GM12878 (cell line): ENCODE data around the gene ACTR2. TPM values are rescaled to one million over a fixed set of nuclear protein-coding genes. Genes with fewer than 3 reads are reported as not detected.
A peak's percentile ranks its signal among the peaks of the same experiment; 100 is the strongest.

Source experiments
- ASH2L ChIP-seq: fragments of 300-600, 200-600 bp; sonication (generic); IDR thresholded peaks from 2 replicates; pipeline ENCODE4 v1.6.1; 2017; ENCODE audit warnings: low read depth, mild to moderate bottlenecking, borderline replicate concordance
- CEBPB ChIP-seq, 2 experiments: fragments of 150-350 bp in 1 of 2; IDR thresholded peaks; 2 replicates each; pipeline ENCODE4 v1.6.1; 2012 to 2014; ENCODE audit warnings: low read depth in 2 of 2, low read length in 2 of 2, borderline replicate concordance in 1 of 2, inconsistent platforms in 1 of 2
- CHD1 ChIP-seq: IDR thresholded peaks from 2 replicates; pipeline ENCODE4 v1.6.1; 2012; ENCODE audit warnings: low read depth, low read length, improper control_type of control experiment
- DPF2 ChIP-seq: fragments of 450-650 bp; IDR thresholded peaks from 2 replicates; pipeline ENCODE4 v1.6.1; 2017; ENCODE audit warnings: mild to moderate bottlenecking
- EED ChIP-seq: sonication (generic); IDR thresholded peaks from 2 replicates; pipeline ENCODE4 v1.6.1; 2016; ENCODE audit warnings: antibody characterized with exemption, low read depth
- HCFC1 ChIP-seq: fragments of 150-350 bp; IDR thresholded peaks from 2 replicates; pipeline ENCODE4 v1.6.1; 2014; ENCODE audit warnings: low read length
- IRF4 ChIP-seq: IDR thresholded peaks from 2 replicates; pipeline ENCODE4 v1.6.1; 2011; ENCODE audit warnings: low read depth, low read length
- JUND ChIP-seq: IDR thresholded peaks from 2 replicates; pipeline ENCODE4 v1.6.1; 2012; ENCODE audit warnings: low read depth, mild to moderate bottlenecking, low read length, improper control_type of control experiment, moderate library complexity
- KLF5 ChIP-seq: fragments of 450-650 bp; IDR thresholded peaks from 2 replicates; pipeline ENCODE4 v1.6.1; 2014; ENCODE audit warnings: mild to moderate bottlenecking; ENCODE audit not compliant: partially characterized antibody
- MYC ChIP-seq: IDR thresholded peaks from 2 replicates; pipeline ENCODE4 v1.6.1; 2011; ENCODE audit warnings: mild to moderate bottlenecking, low read length, moderate library complexity, inconsistent platforms; ENCODE audit not compliant: insufficient read depth, insufficient replicate concordance, insufficient read length, severe bottlenecking
- PAX5 ChIP-seq: IDR thresholded peaks from 2 replicates; pipeline ENCODE4 v1.6.1; 2011; ENCODE audit warnings: low read depth, low read length, borderline replicate concordance
- POLR2A ChIP-seq: IDR thresholded peaks from 2 replicates; pipeline ENCODE4 v1.6.1; 2011; ENCODE audit warnings: low read depth, mild to moderate bottlenecking, low read length
- RAD21 ChIP-seq: IDR thresholded peaks from 2 replicates; pipeline ENCODE4 v1.6.1; 2011; ENCODE audit warnings: mild to moderate bottlenecking, low read depth, low read length, moderate library complexity; ENCODE audit not compliant: insufficient read depth
- RB1 ChIP-seq: fragments of 450-650 bp; formaldehyde crosslinking; IDR thresholded peaks from 2 replicates; pipeline ENCODE4 v1.6.1; 2017; ENCODE audit warnings: mild to moderate bottlenecking, borderline replicate concordance
- RUNX3 ChIP-seq: IDR thresholded peaks from 2 replicates; pipeline ENCODE4 v1.6.1; 2012; ENCODE audit warnings: low read length, inconsistent platforms
- SPI1 ChIP-seq: IDR thresholded peaks from 2 replicates; pipeline ENCODE4 v1.6.1; 2011; ENCODE audit warnings: low read depth, mild to moderate bottlenecking, low read length, moderate library complexity, borderline replicate concordance; ENCODE audit not compliant: insufficient read depth
- TAF1 ChIP-seq: IDR thresholded peaks from 2 replicates; pipeline ENCODE4 v1.6.1; 2011; ENCODE audit warnings: mild to moderate bottlenecking, low read depth, low read length, borderline replicate concordance
- WRNIP1 ChIP-seq: IDR thresholded peaks from 2 replicates; pipeline ENCODE4 v1.6.1; 2011; ENCODE audit warnings: low read depth, low read length, improper control_type of control experiment, borderline replicate concordance
- YY1 ChIP-seq: IDR thresholded peaks from 2 replicates; pipeline ENCODE4 v1.6.1; 2011; ENCODE audit warnings: low read depth, mild to moderate bottlenecking, low read length
- ZNF24 ChIP-seq: fragments of 450-650 bp; IDR thresholded peaks from 2 replicates; pipeline ENCODE4 v1.6.1; 2017; ENCODE audit warnings: antibody characterized with exemption, mild to moderate bottlenecking
- ZSCAN29 ChIP-seq: fragments of 450-650 bp; IDR thresholded peaks from 2 replicates; pipeline ENCODE4 v1.6.1; 2017; ENCODE audit warnings: mild to moderate bottlenecking, moderate library complexity
- polyA plus RNA-seq, 11 experiments: library from polyadenylated mRNA; depleted of rRNA in 4 of 11; unstranded in 6 of 11; stranded (reverse) in 5 of 11; fragments of >200 nt; fragmentation: Nextera tagmentation in 4 of 11; fragmentation: Illumina TruSeq in 1 of 11; extraction: Ambion mirVana in 4 of 11; extraction: Trizol in 1 of 11; gene quantifications; 1 replicate in 1 of 11; 2 replicates in 10 of 11; pipeline versions ENCODE4 v1.2.1 to v1.2.3, GENCODE V29; 2011 to 2016; ENCODE audit warnings: inconsistent platforms in 2 of 11, missing spikeins in 2 of 11, low read depth in 1 of 11
- total RNA-seq, 4 experiments: library from RNA; depleted of rRNA in 3 of 4; stranded (reverse); fragments of >200 nt in 3 of 4; fragmentation: Illumina TruSeq in 1 of 4; extraction: Trizol in 1 of 4; gene quantifications; 2 replicates each; pipeline versions ENCODE4 v1.2.1 to v1.2.3, GENCODE V29; 2013 to 2021
- TF ChIP-seq, protein P1 (sequence below): IDR thresholded peaks from 2 replicates; pipeline ENCODE4 v1.6.1; 2011; ENCODE audit warnings: mild to moderate bottlenecking, low read depth, low read length, moderate library complexity; ENCODE audit not compliant: insufficient replicate concordance
- TF ChIP-seq, protein P2 (sequence below): fragments of 450-650 bp; IDR thresholded peaks from 2 replicates; pipeline ENCODE4 v1.6.1; 2014; ENCODE audit warnings: mild to moderate bottlenecking
- TF ChIP-seq, protein P3 (sequence below): fragments of 150-350 bp; IDR thresholded peaks from 2 replicates; pipeline ENCODE4 v1.6.1; 2014; ENCODE audit warnings: mild to moderate bottlenecking, low read depth, low read length
- TF ChIP-seq, protein P4 (sequence below): IDR thresholded peaks from 2 replicates; pipeline ENCODE4 v1.6.1; 2011; ENCODE audit warnings: low read depth, low read length, improper control_type of control experiment, borderline replicate concordance

The ACTR2 gene
- total and polyA plus RNA-seq, 10 of the 15 experiments (the other 5 are each of a cell fraction or from before 2014, with no cell fraction given) = 94.2 to 401 (median 195) TPM

DNA sequence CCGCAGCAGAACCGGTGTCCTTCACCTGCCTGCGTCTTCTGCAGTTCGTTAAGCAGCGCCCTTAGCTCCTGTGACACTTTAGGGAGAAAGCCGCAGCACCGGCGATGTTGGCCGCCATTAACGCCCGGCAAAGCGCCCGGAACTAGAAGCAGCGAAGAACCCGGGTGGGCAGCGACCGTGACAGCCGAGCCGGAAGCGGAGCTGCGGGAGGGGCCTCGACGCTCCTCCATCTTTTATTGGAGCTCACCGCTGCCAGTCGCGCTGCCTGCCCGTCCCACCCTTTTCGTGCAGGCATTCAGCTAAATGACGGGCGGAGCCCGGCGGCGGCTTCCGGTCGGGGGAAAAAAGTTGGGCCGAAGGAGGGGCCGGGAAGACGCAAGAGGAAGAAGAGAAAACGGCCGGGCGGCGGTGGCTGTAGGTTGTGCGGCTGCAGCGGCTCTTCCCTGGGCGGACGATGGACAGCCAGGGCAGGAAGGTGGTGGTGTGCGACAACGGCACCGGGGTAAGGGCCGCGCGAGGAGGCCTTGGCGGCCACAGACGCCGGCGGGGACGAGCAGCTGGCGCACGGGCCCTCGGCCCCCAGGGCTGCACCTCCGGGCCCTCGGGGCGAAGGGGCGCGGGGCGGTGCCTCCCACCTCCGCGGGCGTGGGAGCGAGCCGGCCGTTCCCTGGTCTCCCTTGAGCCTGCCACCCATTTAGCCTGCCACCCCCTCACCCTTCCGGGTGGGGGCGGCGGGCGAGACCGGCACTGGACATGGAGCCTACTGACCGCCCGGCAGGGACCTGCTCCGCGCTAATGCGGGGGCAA lies at the start of gene ACTR2 (continued):
- TF ChIP-seq, protein P1, sequence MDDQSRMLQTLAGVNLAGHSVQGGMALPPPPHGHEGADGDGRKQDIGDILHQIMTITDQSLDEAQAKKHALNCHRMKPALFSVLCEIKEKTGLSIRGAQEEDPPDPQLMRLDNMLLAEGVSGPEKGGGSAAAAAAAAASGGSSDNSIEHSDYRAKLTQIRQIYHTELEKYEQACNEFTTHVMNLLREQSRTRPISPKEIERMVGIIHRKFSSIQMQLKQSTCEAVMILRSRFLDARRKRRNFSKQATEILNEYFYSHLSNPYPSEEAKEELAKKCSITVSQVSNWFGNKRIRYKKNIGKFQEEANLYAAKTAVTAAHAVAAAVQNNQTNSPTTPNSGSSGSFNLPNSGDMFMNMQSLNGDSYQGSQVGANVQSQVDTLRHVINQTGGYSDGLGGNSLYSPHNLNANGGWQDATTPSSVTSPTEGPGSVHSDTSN = peak; percentile 98
- peak; percentile 33; the same call in 1 of the 2 replicates for TF ChIP-seq HCFC1
- TF ChIP-seq, protein P2, sequence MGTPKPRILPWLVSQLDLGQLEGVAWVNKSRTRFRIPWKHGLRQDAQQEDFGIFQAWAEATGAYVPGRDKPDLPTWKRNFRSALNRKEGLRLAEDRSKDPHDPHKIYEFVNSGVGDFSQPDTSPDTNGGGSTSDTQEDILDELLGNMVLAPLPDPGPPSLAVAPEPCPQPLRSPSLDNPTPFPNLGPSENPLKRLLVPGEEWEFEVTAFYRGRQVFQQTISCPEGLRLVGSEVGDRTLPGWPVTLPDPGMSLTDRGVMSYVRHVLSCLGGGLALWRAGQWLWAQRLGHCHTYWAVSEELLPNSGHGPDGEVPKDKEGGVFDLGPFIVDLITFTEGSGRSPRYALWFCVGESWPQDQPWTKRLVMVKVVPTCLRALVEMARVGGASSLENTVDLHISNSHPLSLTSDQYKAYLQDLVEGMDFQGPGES = peak; percentile 76; the same call in 1 of the 2 replicates
- TF ChIP-seq RAD21 = no peak
- TF ChIP-seq MYC = peak; percentile 75
- no peak for TF ChIP-seq IRF4
- peak; percentile 98 for TF ChIP-seq POLR2A
- TF ChIP-seq ZNF24 = no peak
- 0 out of 2 replicates have a peak, but pooled peaks have one; percentile 23 for TF ChIP-seq ASH2L
- TF ChIP-seq TAF1 = peak; percentile 90
- TF ChIP-seq SPI1 = no peak
- TF ChIP-seq JUND = 0 out of 2 replicates have a peak, but pooled peaks have one; percentile 10
- peak; percentile 98 for TF ChIP-seq YY1
- TF ChIP-seq RB1 = peak; percentile 74; the same call in 1 of the 2 replicates
- TF ChIP-seq, protein P3, sequence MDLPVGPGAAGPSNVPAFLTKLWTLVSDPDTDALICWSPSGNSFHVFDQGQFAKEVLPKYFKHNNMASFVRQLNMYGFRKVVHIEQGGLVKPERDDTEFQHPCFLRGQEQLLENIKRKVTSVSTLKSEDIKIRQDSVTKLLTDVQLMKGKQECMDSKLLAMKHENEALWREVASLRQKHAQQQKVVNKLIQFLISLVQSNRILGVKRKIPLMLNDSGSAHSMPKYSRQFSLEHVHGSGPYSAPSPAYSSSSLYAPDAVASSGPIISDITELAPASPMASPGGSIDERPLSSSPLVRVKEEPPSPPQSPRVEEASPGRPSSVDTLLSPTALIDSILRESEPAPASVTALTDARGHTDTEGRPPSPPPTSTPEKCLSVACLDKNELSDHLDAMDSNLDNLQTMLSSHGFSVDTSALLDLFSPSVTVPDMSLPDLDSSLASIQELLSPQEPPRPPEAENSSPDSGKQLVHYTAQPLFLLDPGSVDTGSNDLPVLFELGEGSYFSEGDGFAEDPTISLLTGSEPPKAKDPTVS = no peak
- TF ChIP-seq, protein P4, sequence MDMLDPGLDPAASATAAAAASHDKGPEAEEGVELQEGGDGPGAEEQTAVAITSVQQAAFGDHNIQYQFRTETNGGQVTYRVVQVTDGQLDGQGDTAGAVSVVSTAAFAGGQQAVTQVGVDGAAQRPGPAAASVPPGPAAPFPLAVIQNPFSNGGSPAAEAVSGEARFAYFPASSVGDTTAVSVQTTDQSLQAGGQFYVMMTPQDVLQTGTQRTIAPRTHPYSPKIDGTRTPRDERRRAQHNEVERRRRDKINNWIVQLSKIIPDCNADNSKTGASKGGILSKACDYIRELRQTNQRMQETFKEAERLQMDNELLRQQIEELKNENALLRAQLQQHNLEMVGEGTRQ = no peak
- 0 out of 2 replicates have a peak, but pooled peaks have one; percentile 67 for TF ChIP-seq ZSCAN29
- TF ChIP-seq WRNIP1 = no peak
- TF ChIP-seq EED = 0 out of 2 replicates have a peak, but pooled peaks have one; percentile 13
- TF ChIP-seq CEBPB (IDR thresholded peaks at IDR 0.05; ENCODE audit: borderline replicate concordance in 1 of 2, low read depth in 2 of 2, low read length in 2 of 2) = no peak
- no peak for TF ChIP-seq KLF5
- TF ChIP-seq CHD1 = no peak
- TF ChIP-seq PAX5 = peak; percentile 100
- TF ChIP-seq DPF2 = peak; percentile 98
- TF ChIP-seq RUNX3 = no peak; the same call in 1 of the 2 replicates
